SIG-M5 (cell line): ENCODE results near the gene INSC.

Source experiments
- DNase-seq: peaks from one replicate; lab custom pipeline; 2025; lab: John Stamatoyannopoulos, UW

The INSC gene

GRCh38 chr11:15223318-15223717 is 108.6 kb downstream of the INSC start:
- DNase-seq, result no peak

GRCh38 chr11:15224466-15224865 is 109.7 kb downstream of the INSC start:
- no peak for DNase-seq

DNA sequence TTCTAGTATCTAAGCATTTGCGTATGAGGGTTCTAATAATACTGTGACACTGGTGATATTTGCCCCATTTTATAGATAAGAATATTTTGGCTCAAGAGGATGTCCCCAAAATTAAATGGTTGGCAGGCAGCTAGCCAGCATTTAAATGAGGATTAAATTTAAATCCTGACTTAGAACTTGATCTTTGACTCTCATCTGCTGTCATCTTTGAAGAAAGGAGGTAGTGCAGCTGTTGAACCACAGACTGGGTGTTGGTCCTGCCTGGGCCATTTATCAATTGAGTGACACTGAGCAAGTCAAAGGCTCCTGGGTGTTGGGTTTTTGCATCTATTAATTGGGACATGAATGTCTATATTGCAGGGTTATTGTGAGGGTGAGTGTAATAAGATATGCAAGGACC is 112.3 kb downstream of the INSC start:
- DNase-seq, result no peak

DNA sequence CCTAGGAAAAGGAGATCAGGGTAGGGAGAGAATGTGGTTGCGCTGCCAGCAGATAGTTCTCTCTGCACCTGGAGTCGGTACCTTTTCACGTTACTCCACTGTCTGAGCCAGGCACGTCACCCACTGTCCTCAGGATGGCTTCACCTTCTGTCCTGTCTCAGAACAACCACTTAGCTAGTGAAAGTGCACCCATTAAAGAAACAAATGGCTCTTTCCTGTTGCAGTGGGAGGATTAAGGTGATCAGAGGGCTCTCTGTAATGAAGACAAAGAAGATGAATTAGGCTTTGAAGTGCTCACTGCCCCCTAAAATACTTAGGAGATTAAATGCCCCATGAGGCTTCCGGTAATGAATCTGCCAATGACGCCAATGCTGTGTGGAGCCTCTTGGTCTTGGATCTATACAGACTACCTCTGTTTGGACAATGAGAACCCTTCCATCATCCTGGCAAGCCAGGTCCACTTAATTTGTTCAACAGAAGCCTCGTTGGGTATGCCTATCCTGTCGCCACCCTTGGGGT is 113.7 kb downstream of the INSC start:
- no peak for DNase-seq

GRCh38 chr11:15229069-15229468 is 114.3 kb downstream of the INSC start:
- no peak for DNase-seq

DNA sequence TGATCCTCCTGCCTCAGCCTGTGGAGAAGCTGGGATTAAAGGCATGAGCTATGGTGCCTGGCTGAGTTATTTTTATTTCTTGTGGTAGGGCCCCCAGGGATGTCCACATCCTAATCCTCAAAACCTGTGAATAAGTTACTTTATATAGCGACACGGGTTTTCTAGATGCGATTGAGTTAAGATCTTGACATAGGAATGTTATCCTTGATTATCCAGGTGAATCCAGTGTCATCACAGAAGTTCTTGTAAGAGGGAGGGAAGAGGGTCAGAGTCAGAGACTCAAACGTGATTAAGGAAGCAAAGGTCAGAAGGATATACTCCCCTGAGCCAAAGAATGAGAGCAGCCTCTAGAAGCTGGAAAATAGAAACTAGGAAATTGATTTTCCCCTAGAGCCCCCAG is 117.8 kb downstream of the INSC start:
- no peak for DNase-seq

GRCh38 chr11:15233371-15234165 is 118.8 kb downstream of the INSC start:
- no peak for DNase-seq

DNA sequence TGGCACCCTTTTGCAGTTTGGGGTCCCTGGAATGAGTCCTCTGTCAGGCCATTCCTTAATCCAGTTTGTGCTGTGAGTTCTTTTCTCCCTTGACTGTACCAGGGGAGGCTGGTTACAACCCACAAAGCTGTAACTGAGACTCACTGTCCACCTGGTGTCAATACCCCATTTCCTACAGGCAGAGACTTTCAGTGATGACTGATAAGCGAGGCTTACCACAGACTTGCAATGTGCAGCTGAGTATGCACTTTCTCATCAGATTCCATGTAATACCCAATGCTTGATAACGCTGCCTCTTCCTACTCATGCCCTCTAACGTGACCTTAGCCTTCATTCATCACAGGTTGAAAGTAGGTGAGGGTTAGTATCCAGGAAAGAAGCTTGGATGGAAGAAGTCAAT is 120.1 kb downstream of the INSC start:
- no peak for DNase-seq

DNA sequence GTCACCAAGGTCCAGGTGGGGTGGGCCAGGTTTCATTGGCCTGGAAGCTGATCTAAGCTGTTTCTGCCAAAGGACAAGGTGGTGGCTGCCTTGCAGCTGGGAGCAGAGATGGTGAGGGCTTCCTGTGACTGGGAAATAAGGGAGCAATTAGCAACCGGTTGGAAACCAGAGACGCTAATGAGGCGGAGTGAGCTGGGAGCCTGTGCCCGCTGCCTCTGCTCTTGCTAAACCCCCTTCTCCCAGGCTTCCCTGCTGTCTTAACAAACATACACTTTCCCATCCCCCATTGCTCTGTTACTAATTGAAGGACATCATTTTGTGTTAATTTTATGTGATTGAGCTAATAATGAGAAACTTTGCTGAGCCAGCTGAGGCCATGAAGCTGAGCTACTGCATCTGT is 121.8 kb downstream of the INSC start:
- no peak for DNase-seq

DNA sequence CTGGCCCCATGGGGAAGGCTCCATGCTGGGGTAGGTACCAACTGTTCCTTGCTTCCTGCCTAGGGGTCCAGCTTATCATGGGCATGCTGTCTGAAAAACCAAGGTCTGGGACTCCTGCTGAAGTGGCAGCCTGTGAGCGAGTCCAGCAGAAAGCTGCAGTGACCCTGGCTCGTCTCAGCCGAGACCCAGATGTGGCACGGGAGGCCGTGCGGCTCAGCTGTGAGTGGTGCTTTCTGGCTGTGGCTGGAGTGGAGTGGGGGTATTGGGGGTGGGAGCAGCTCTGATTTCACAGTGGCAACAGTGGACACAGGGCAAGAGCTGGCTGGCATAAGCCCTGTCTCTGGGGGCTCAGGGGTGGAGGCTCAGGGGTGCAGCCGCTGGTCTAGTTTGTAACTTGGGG is 124.1 kb downstream of the INSC start:
- no peak for DNase-seq

GRCh38 chr11:15248749-15249148 is 134.0 kb downstream of the INSC start:
- no peak for DNase-seq

DNA sequence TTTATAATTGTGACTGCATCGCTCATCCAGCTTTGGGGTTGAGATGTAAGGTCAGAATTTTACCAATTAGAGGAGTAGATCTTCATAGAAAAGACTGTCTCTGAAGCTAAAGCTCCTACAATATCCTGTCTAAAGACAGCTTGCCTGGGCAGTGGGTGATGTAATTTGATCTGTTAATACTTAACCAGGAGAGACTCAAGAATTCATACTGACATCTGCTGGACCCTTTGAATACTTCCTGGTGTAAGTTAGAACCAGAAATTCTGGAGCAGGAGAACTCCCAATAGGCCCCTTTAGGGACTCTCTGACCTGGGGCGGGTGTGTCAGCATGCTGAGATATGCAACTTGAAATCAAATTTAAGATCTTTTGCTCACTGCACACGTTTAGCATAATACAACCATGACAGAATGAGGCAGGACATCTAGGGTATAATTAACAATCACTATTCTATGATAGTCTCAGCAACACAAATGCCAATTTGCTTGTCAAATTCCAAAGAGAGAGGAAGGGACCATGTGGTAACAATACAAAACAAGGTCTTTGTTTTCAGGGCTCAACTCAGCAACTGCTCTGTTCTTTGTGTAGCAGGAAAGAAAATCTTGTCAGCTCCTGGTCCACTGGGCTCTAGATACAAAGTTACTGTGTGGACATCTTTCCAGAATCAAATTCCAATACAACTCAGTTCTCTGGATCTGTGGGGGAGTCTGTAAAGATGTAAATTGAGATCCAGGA is 143.9 kb downstream of the INSC start:
- DNase-seq, result no peak

GRCh38 chr11:15266999-15267398 is 152.3 kb downstream of the INSC start:
- no peak for DNase-seq

DNA sequence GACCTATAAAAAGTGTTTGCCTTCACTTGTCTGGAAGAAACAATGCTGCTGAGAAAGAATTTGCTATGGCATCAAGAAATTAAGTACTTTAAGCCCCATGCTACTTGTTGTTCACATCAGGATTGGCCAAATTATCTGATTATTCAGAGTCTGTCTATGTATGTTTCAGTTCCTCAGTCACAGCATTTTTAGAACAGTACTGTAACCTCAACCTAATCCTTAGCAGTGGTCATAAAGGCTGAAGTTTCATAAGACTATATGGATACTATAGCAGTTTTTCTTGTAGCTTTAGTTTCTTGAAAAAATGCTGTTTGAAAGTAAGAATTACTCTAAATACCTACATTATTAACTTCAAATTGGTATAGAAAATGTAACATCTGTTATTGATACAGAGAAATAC is 153.9 kb downstream of the INSC start:
- no peak for DNase-seq

- DNase-seq, result no peak
Observed at GRCh38 chr11:15275141-15275540, 160.4 kb downstream of the INSC start.

DNA sequence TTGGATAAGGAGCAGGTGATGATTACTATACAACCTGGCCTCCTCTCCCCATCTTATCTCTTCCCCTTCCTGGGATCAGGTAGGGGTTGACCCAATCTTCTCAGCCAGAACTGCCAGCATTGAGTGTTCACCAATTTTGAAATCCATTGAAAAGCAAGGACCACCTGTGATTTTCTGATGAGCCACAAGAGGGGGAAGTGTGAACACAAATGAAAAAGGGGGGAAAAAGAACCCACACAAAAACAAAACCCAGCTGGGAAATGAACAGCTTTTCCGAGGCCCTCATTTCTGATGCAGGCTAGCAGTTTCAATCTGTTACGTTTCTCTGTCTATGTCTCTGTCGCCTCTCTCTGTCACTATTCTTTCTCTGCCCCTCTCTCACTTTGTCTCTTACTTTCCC is 161.9 kb downstream of the INSC start:
- no peak for DNase-seq

DNA sequence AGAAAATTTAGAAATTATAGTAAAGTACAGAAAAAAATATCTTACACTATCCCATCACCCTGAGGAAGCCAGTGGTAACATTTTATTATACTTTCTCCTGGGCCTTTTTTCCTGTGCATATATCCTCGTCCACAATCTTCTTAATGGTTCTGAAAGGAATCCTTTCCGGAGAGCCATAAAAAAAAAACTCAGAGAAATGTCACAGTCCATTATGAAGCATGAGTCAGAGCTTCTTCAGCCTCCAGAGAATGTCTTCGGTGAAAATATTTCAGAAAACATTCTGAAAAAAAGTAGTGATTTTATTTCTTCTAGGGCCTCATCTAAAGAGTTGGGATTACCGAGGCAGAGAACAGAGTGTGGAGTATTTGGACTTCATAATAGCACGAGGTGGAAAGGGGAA is 163.4 kb downstream of the INSC start:
- no peak for DNase-seq

DNA sequence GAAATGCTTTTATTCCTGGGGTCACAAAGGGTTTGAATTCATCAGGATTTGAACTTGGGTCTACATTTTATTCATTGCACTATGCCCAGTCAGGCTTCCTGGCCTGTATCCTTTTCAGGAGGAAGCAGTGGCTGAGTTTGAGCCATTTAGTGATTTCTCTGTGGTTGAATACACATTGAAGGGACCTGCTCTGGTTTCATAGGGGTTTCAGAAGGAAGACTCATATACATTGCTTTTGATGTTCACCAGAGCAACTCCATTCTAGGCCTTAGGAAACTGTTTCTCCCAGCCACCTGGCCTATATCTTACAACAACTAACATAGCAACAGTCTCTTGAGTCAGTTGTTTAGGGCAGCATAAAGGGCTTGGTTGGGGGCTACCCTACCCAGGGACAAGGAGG is 165.7 kb downstream of the INSC start:
- DNase-seq, result no peak

DNA sequence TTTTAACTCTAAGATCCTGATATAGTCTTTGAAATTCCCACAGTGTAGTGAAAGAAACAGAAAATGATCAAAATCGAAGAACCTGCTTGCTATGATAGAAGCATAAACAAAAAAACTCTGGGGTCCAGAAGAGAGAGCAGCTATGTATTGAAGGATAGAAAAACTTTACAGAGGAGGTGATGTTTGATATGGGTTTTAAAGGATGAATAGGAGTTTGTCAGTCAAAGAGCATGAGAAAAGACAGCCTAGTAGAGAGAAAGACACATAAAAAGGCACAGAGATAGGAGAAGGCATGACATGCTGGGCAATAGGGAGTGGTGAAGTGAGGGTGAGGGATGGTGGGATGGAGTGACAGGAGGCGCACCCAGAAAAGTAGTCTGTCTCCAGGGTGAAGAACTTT is 168.0 kb downstream of the INSC start:
- no peak for DNase-seq

- DNase-seq, result no peak
Observed at GRCh38 chr11:15286465-15286864, 171.7 kb downstream of the INSC start.

- DNase-seq, result no peak
Observed at GRCh38 chr11:15288863-15289262, 174.1 kb downstream of the INSC start.

- DNase-seq, result no peak
Observed at GRCh38 chr11:15289723-15290122, 175.0 kb downstream of the INSC start.

GRCh38 chr11:15291885-15292284 is 177.2 kb downstream of the INSC start:
- no peak for DNase-seq
